Measurements from ENCODE around the gene AKAP13. TPM values are rescaled to one million over a fixed set of nuclear protein-coding genes. Genes with fewer than 3 reads are reported as not detected.

Gene AKAP13
- total and polyA plus RNA-seq, 2 of the 13 experiments (the other 11 are each of a cell fraction or from before 2014, with no cell fraction given) = 6.7 to 27.1 TPM

GRCh38 chr15:85587707-85588411 is 207.5 kb downstream of the AKAP13 start (continued):
- no peak for TF ChIP-seq ZNF512B (CRISPR knock-in tag; IDR thresholded peaks at IDR 0.05; ENCODE audit: borderline replicate concordance)

GRCh38 chr15:85588677-85589076 is 208.3 kb downstream of the AKAP13 start:
- H4K20me1 ChIP-seq (ENCODE audit: insufficient read depth, low read length) = no peaks in the 10 kb centered on the region
- TF ChIP-seq ZBTB10 (CRISPR knock-in tag; IDR thresholded peaks at IDR 0.05; ENCODE audit: borderline replicate concordance) (no peak), ELF4 (CRISPR knock-in tag; IDR thresholded peaks at IDR 0.05; ENCODE audit: borderline replicate concordance) (no peak), ZKSCAN8 (CRISPR knock-in tag; IDR thresholded peaks at IDR 0.05; ENCODE audit: borderline replicate concordance) (no peak)
- no peak overlapping the region for H3K9ac ChIP-seq (ENCODE audit: insufficient read depth, low read depth, low read length)
- 80% methylated on average over 3 of the region's 3 CpGs for WGBS (ENCODE audit: low lambda C conversion rate)
- ChIA-PET POLR2A (no interaction called here), CTCF (ENCODE audit: low intra/inter-chr PET ratio, low total read pairs) (no interaction called here)
- intact Hi-C loops (cut with micrococcal nuclease; ENCODE audit: unreplicated experiment) (no loop called here), in situ Hi-C loops (cut with HindIII; ENCODE audit: extremely low pct_ligation_motif_present, low pct_unique_long_range_greater_than_20kb) (no loop called here)
- H3K79me2 ChIP-seq (ENCODE audit: insufficient read depth, low read length) = no peaks in the 10 kb centered on the region
- no peaks in the 10 kb centered on the region for H3K27me3 ChIP-seq (ENCODE audit: control insufficient read depth in 1 of 2, insufficient read depth in 2 of 2, low read length in 2 of 2)
- H3K27ac ChIP-seq (ENCODE audit: extremely low read length, insufficient read depth, low read length) = peak overlapping the region; percentile 29
- no TSS peak for BruUV-seq (replicated peaks)
- H3K9me3 ChIP-seq (ENCODE audit: low read length) = no peaks in the 10 kb centered on the region
- no peak for DNase-seq (ENCODE audit: low spot score)
- no peak overlapping the region for H2AFZ ChIP-seq (ENCODE audit: low read length)
- ATAC-seq = no peak
- peaks cover 46% of the 10 kb centered on the region for H3K4me1 ChIP-seq (ENCODE audit: insufficient read depth, low read length)
- no peak overlapping the region for H3K4me2 ChIP-seq (ENCODE audit: low read depth, low read length)
- H3K4me3 ChIP-seq (replicated peaks in 1 of 3; ENCODE audit: insufficient read depth in 1 of 3, low read depth in 2 of 3, low read length in 3 of 3) = no peak overlapping the region
- no peaks in the 10 kb centered on the region; a peak in 1 of 5 replicates for H3K36me3 ChIP-seq (replicated peaks in 1 of 2; ENCODE audit: control insufficient read depth in 1 of 2, insufficient read depth in 2 of 2, low read length in 2 of 2)
- no peak for FAIRE-seq
